Measurements from ENCODE around the gene CDH10. TPM values are rescaled to one million over a fixed set of nuclear protein-coding genes. Genes with fewer than 3 reads are reported as not detected.

The CDH10 gene
- polyA plus RNA-seq, 1 experiment, result 0.02 TPM

DNA sequence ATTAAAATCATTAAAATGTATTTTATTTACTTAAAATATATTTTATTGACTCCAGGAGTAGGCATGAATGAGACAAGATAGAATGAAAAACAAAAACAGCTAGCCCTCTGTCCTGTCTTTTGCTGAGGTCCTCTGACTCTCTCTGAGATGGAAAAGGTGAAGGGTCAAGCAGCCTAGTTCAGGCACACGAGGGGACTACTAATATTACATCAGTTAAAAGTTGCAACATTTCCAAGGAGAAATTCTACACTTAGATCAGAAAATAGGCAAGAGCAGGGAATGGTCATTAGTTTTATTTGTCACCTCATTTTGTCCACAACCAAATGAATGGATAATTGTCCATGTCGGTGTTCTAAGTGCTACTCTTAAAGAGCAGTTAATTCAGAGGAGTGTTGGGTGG lies 148.5 kb downstream of the CDH10 start:
- ChIA-PET CTCF (no interaction called here), POLR2A (no interaction called here)
- TF ChIP-seq, protein P1, sequence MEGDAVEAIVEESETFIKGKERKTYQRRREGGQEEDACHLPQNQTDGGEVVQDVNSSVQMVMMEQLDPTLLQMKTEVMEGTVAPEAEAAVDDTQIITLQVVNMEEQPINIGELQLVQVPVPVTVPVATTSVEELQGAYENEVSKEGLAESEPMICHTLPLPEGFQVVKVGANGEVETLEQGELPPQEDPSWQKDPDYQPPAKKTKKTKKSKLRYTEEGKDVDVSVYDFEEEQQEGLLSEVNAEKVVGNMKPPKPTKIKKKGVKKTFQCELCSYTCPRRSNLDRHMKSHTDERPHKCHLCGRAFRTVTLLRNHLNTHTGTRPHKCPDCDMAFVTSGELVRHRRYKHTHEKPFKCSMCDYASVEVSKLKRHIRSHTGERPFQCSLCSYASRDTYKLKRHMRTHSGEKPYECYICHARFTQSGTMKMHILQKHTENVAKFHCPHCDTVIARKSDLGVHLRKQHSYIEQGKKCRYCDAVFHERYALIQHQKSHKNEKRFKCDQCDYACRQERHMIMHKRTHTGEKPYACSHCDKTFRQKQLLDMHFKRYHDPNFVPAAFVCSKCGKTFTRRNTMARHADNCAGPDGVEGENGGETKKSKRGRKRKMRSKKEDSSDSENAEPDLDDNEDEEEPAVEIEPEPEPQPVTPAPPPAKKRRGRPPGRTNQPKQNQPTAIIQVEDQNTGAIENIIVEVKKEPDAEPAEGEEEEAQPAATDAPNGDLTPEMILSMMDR (IDR thresholded peaks at IDR 0.05; ENCODE audit: insufficient read depth, low read depth, low read length), result no peak
- Histone ChIP-seq H3K4me3 (ENCODE audit: low read depth, low read length) (no peak overlapping the region), H3K36me3 (ENCODE audit: control insufficient read depth, insufficient read depth, low read length) (no peaks in the 10 kb centered on the region), H3K27me3 (ENCODE audit: control insufficient read depth, insufficient read depth, low read length) (no peaks in the 10 kb centered on the region)
- no peak for DNase-seq (ENCODE audit: low read depth)

DNA sequence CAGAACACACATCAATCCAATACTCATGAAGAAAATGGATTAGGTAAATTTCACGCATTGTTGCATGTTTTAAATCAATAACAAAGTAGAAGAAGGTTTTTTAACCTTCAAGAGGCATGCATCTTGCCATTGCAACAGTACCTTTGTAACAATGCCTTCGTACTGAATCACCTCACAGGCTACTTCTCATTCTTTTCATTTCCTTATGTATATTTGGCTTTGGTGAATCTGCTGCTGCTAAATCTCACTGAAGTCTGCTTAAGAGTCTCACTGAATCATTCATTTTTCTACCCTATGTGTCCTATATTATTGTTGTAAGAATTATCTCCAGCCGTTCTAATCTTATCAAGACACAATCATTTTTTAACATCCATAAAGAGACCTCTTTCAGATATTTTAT lies 152.5 kb downstream of the CDH10 start:
- ChIA-PET CTCF (no interaction called here), POLR2A (no interaction called here)
- H3K27me3 ChIP-seq (ENCODE audit: control insufficient read depth, insufficient read depth, low read length), result no peaks in the 10 kb centered on the region
- DNase-seq (ENCODE audit: low read depth), result no peak
- no peaks in the 10 kb centered on the region for H3K36me3 ChIP-seq (ENCODE audit: control insufficient read depth, insufficient read depth, low read length)
- H3K4me3 ChIP-seq (ENCODE audit: low read depth, low read length), result no peak overlapping the region
- TF ChIP-seq, protein P1 (IDR thresholded peaks at IDR 0.05; ENCODE audit: insufficient read depth, low read depth, low read length), result no peak

DNA sequence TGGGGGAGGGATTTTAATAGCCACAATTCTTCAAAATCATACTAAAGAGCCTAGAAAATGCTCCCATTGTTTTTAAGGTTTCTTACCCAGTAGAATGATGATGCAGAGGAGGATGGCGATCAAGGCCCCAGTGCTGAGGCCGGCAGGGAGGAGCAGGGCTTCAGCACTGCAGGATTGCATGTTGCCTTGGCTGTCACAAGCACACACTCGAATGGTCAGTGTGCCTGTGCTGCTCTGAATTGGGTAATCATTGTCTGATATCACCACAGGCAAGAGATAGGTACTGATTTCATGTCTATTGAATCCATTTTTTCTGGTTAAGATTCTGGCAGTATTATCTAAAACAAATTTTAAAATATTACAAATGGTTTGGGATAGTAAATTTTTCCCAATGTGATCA lies 153.3 kb downstream of the CDH10 start:
- Histone ChIP-seq H3K4me3 (ENCODE audit: low read depth, low read length) (no peak overlapping the region), H3K36me3 (ENCODE audit: control insufficient read depth, insufficient read depth, low read length) (no peaks in the 10 kb centered on the region), H3K27me3 (ENCODE audit: control insufficient read depth, insufficient read depth, low read length) (no peaks in the 10 kb centered on the region)
- no peak for DNase-seq (ENCODE audit: low read depth)
- TF ChIP-seq, protein P1 (IDR thresholded peaks at IDR 0.05; ENCODE audit: insufficient read depth, low read depth, low read length), result no peak
- POLR2A ChIA-PET, result no interaction called here
- CTCF ChIA-PET, result no interaction called here

DNA sequence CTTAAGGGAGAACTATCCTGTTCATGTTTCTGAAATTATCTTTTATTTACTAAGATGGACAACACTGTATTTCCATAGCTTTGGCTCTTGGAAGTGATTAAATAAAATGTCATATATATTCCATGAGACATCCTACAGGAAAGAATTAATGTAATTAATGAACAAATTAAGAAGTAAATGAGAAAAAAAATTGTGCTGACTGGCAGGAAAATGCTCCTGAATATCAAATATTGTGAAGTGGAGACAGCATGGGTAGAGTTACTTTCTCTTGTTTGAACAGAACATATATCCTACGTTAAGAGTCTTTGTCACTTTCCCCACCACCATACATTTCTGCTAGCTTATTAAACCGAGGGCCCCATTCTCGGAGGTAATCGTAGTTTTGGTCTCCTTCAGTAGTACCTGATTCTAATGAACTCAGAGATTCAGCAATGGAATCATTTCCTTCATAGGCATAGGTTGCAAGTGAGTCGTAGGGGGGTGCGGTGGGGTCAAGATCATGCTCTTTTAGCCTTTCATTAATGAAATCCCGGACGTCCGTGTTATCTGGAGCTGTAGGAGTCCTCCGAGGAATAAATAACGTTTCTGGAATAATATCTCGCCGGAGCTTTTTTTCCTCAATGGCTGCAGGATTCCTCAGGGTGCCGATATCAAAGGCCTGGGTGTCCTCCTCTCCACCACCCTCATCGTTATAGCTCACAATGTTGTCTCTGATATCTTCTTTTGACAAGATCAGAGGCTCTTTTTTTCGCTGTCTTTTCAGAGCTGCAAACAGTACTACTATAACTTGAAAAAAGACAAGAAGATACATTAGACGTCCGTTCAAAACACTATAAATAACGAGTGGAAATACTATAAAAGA lies 157.2 kb downstream of the CDH10 start:
- CTCF ChIA-PET, result interaction anchor here (0.9 kb wide), 1 partner anchor 15 kb away, joined by 3 read pairs; no protein-coding TSS in a partner anchor
- TF ChIP-seq, protein P1 (IDR thresholded peaks at IDR 0.05; ENCODE audit: insufficient read depth, low read depth, low read length), result no peak
- no peaks in the 10 kb centered on the region for H3K36me3 ChIP-seq (ENCODE audit: control insufficient read depth, insufficient read depth, low read length)
- no peaks in the 10 kb centered on the region for H3K27me3 ChIP-seq (ENCODE audit: control insufficient read depth, insufficient read depth, low read length)
- no peak for DNase-seq (ENCODE audit: low read depth)
- no peak overlapping the region for H3K4me3 ChIP-seq (ENCODE audit: low read depth, low read length)
- POLR2A ChIA-PET, result no interaction called here

DNA sequence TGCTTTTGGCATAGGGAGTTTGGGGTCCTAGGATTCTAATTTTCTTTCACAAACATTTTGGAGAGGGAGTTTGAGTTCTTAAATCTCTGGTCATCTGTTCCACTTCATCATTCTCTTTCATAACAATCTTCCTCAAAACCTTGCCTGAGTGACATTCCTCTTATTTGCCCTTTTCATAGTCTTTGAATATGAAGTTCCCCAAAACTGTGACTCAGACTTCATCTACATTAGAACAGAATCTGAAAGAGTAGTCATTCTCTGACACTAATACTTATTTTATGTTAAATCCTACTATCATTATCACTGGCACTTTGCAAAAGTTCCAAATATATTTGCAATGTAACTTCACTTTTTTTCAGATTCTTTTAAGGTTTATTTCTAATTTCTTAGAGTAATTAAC lies 163.8 kb downstream of the CDH10 start:
- Histone ChIP-seq H3K27me3 (ENCODE audit: control insufficient read depth, insufficient read depth, low read length) (no peaks in the 10 kb centered on the region), H3K36me3 (ENCODE audit: control insufficient read depth, insufficient read depth, low read length) (no peaks in the 10 kb centered on the region), H3K4me3 (ENCODE audit: low read depth, low read length) (no peak overlapping the region)
- CTCF ChIA-PET, result no interaction called here
- TF ChIP-seq, protein P1 (IDR thresholded peaks at IDR 0.05; ENCODE audit: insufficient read depth, low read depth, low read length), result no peak
- POLR2A ChIA-PET, result no interaction called here
- no peak for DNase-seq (ENCODE audit: low read depth)
